ENCODE results near the gene CARD19.

The CARD19 gene

GRCh38 chr9:93061791-93062763 is 33.9 kb upstream of the CARD19 start:
- no peak for DNase-seq (ENCODE audit: low read depth, low spot score)

- no peak for DNase-seq (ENCODE audit: low read depth, low spot score)
These were observed 31.5 kb upstream of the CARD19 start for GRCh38 chr9:93064392-93065134.

- no peak for DNase-seq (ENCODE audit: low read depth, low spot score)
These were observed 30.8 kb upstream of the CARD19 start for GRCh38 chr9:93065135-93065720.

GRCh38 chr9:93066978-93067603 is 28.9 kb upstream of the CARD19 start:
- no peak for DNase-seq (ENCODE audit: low read depth, low spot score)

- DNase-seq (ENCODE audit: low read depth, low spot score) = no peak
These were observed 27.1 kb upstream of the CARD19 start for GRCh38 chr9:93068956-93069355.

- no peak for DNase-seq (ENCODE audit: low read depth, low spot score)
These were observed 24.6 kb upstream of the CARD19 start for GRCh38 chr9:93071464-93071863.

GRCh38 chr9:93072383-93072795 is 23.6 kb upstream of the CARD19 start:
- DNase-seq (ENCODE audit: low read depth, low spot score) = no peak

GRCh38 chr9:93076101-93076791 is 19.8 kb upstream of the CARD19 start:
- no peak for DNase-seq (ENCODE audit: low read depth, low spot score)

- no peak for DNase-seq (ENCODE audit: low read depth, low spot score)
These were observed 19.3 kb upstream of the CARD19 start for GRCh38 chr9:93076792-93077128.

GRCh38 chr9:93077367-93077766 is 18.6 kb upstream of the CARD19 start:
- no peak for DNase-seq (ENCODE audit: low read depth, low spot score)

- no peak for DNase-seq (ENCODE audit: low read depth, low spot score)
These were observed 18.2 kb upstream of the CARD19 start for GRCh38 chr9:93077811-93078210.

- DNase-seq (ENCODE audit: low read depth, low spot score) = no peak
These were observed 16.6 kb upstream of the CARD19 start for GRCh38 chr9:93079371-93079770.

- DNase-seq (ENCODE audit: low read depth, low spot score) = no peak
These were observed 15.6 kb upstream of the CARD19 start for GRCh38 chr9:93080406-93080805.

- DNase-seq (ENCODE audit: low read depth, low spot score) = no peak
These were observed 14.9 kb upstream of the CARD19 start for GRCh38 chr9:93081081-93081529.

GRCh38 chr9:93081931-93082330 is 14.1 kb upstream of the CARD19 start:
- DNase-seq (ENCODE audit: low read depth, low spot score) = no peak

- no peak for DNase-seq (ENCODE audit: low read depth, low spot score)
These were observed 13.1 kb upstream of the CARD19 start for GRCh38 chr9:93082841-93083411.

- no peak for DNase-seq (ENCODE audit: low read depth, low spot score)
These were observed 12.2 kb upstream of the CARD19 start for GRCh38 chr9:93083592-93084470.

GRCh38 chr9:93084471-93084881 is 11.5 kb upstream of the CARD19 start:
- no peak for DNase-seq (ENCODE audit: low read depth, low spot score)

GRCh38 chr9:93085676-93086075 is 10.3 kb upstream of the CARD19 start:
- no peak for DNase-seq (ENCODE audit: low read depth, low spot score)

Data from brain pericyte (primary cell).